GM21515 (cell line): ENCODE measurements around the gene CYB5R2.

Source experiments
- ATAC-seq: cut with Tn5 transposase; IDR thresholded peaks from one replicate; pipeline ENCODE4 v1.9.1; 2021; ENCODE audit not compliant: unreplicated experiment

CYB5R2 gene

GRCh38 chr11:7672960-7673723 lies at the start of gene CYB5R2:
Gene CYB5R2, minus strand, starts transcription at chr11:7673500. Its CDS starts 675 bp downstream, at chr11:7672825.
- no peak for ATAC-seq

GRCh38 chr11:7714786-7715185 lies 41.5 kb upstream of the CYB5R2 start:
- ATAC-seq, result no peak

- ATAC-seq, result no peak
These were observed 33.1 kb upstream of the CYB5R2 start, which contains the start of gene OVCH2 for GRCh38 chr11:7706377-7706776. Gene OVCH2, minus strand, starts transcription at chr11:7706477. Its CDS starts 83 bp downstream, at chr11:7706394.

GRCh38 chr11:7703740-7704139 lies 30.4 kb upstream of the CYB5R2 start:
- no peak for ATAC-seq

GRCh38 chr11:7696424-7696823 lies 23.1 kb upstream of the CYB5R2 start:
- no peak for ATAC-seq

- ATAC-seq, result no peak
These were observed 20.9 kb upstream of the CYB5R2 start for GRCh38 chr11:7694235-7694634.

- no peak for ATAC-seq
These were observed 19.1 kb upstream of the CYB5R2 start for GRCh38 chr11:7692426-7692825.

- no peak for ATAC-seq
These were observed 18.6 kb upstream of the CYB5R2 start for GRCh38 chr11:7691759-7692350.

GRCh38 chr11:7690648-7691047 lies 17.3 kb upstream of the CYB5R2 start:
- no peak for ATAC-seq

- no peak for ATAC-seq
These were observed 15.9 kb upstream of the CYB5R2 start for GRCh38 chr11:7689239-7689638.

GRCh38 chr11:7688238-7688826 lies 15.0 kb upstream of the CYB5R2 start:
- no peak for ATAC-seq

- ATAC-seq, result no peak
These were observed 14.1 kb upstream of the CYB5R2 start for GRCh38 chr11:7687386-7687785.

GRCh38 chr11:7686761-7687160 lies 13.5 kb upstream of the CYB5R2 start:
- no peak for ATAC-seq

GRCh38 chr11:7683571-7683970 lies 10.3 kb upstream of the CYB5R2 start:
- ATAC-seq, result no peak

GRCh38 chr11:7677796-7678201 lies 4.5 kb upstream of the CYB5R2 start:
- no peak for ATAC-seq

- ATAC-seq, result no peak
These were observed 3.8 kb upstream of the CYB5R2 start for GRCh38 chr11:7677071-7677470.

GRCh38 chr11:7675631-7676030 lies 2.3 kb upstream of the CYB5R2 start:
- ATAC-seq, result no peak

- no peak for ATAC-seq
These were observed 579 bp upstream of the CYB5R2 start for GRCh38 chr11:7673724-7674434.

GRCh38 chr11:7672276-7672959 lies 882 bp downstream of the CYB5R2 start:
- ATAC-seq, result peak; percentile 29

- peak; percentile 62 for ATAC-seq
These were observed 1.7 kb downstream of the CYB5R2 start for GRCh38 chr11:7671347-7672215.
